Adrenal gland (tissue), 12 donors: ENCODE data around the gene ZNF844. TPM values are rescaled to one million over a fixed set of nuclear protein-coding genes. Genes with fewer than 3 reads are reported as not detected.

Experiments used
- DNase-seq, 7 donors: peaks; one replicate each; pipeline ENCODE4 v3.0.0-alpha.2; 2019 to 2020
- H3K27ac ChIP-seq, 5 donors: fragments of 200-600 bp; sonication (generic) in 4 of 5; 1 replicate in 3 of 5; 2 replicates in 2 of 5; pipeline versions ENCODE4 v1.5.1 to v1.8.0; 2016 to 2020; ENCODE audit warnings: mild to moderate bottlenecking in 1 of 5
- H3K27me3 ChIP-seq: fragments of 200-600 bp; 2 replicates; pipeline ENCODE4 v1.8.0; 2021
- H3K36me3 ChIP-seq, 2 donors: fragments of 200-600 bp; replicated peaks in 1 of 2; 1 replicate in 1 of 2; 2 replicates in 1 of 2; pipeline versions ENCODE4 v1.5.1 to v1.8.0; 2018 to 2022
- H3K4me1 ChIP-seq, 2 donors: fragments of 200-600 bp; replicated peaks in 1 of 2; 1 replicate in 1 of 2; 2 replicates in 1 of 2; pipeline versions ENCODE4 v1.5.1 to v1.8.0; 2018 to 2021
- H3K4me3 ChIP-seq, 4 donors: fragments of 200-600 bp; sonication (generic) in 3 of 4; one replicate each; pipeline ENCODE4 v1.5.1; 2016 to 2018
- H3K9me3 ChIP-seq, 3 donors: fragments of 200-600 bp; sonication (generic) in 1 of 3; replicated peaks in 1 of 3; 1 replicate in 2 of 3; 2 replicates in 1 of 3; pipeline versions ENCODE4 v1.5.1 to v1.8.0; 2016 to 2021
- POLR2A ChIP-seq, 2 donors: fragments of 450-650 bp; IDR thresholded peaks; one replicate each; pipeline ENCODE4 v1.6.1; 2017; ENCODE audit warnings: antibody characterized with exemption in 2 of 2, mild to moderate bottlenecking in 2 of 2, moderate library complexity in 1 of 2
- WGBS, 4 donors: extraction: QIAGEN DNeasy Blood & Tissue Kit in 2 of 4; methylation state at CpG; one replicate each; pipeline versions ENCODE4 v1.1.5 to v1.1.7; 2013 to 2017; 5-methylcytosine and 5-hydroxymethylcytosine counted together
- intact Hi-C, 2 donors: fragments of 100-400 bp; cut with DNase I; formaldehyde crosslinking; loops; one replicate each; pipeline versions ENCODE4 v1.14.1 to v1.15.0; 2022 to 2023
- polyA plus RNA-seq, 3 donors: library from polyadenylated mRNA; stranded (reverse); fragments of 200-250 nt in 2 of 3; fragments of 350-450 nt in 1 of 3; fragmentation: Illumina TruSeq in 1 of 3; extraction: RNeasy Lipid Tissue Mini Kit (QIAGEN cat#74804) in 1 of 3; gene quantifications; one replicate each; pipeline ENCODE4 v1.2.3, GENCODE V29; 2013 to 2014
- total RNA-seq, 9 donors: library from RNA; depleted of rRNA in 4 of 9; stranded (reverse); fragments of >200 nt in 4 of 9; fragments of 120-200 nt in 1 of 9; fragmentation: NEBNext Ultra II Directional in 1 of 9; extraction: Animal tissue kit (Norgen Biotek cat#: 25700) in 1 of 9; gene quantifications; one replicate each; pipeline versions ENCODE4 v1.1.0 to v1.2.4, GENCODE V29; 2013 to 2023
- TF ChIP-seq, protein P1 (sequence below), 6 experiments: fragments of 450-650 bp in 4 of 6; fragments of 200-600 bp in 2 of 6; sonication (generic) in 1 of 6; IDR thresholded peaks; 1 replicate in 5 of 6; 2 replicates in 1 of 6; pipeline versions ENCODE4 v1.5.1 to v1.8.0; 2016 to 2021; ENCODE audit warnings: antibody characterized with exemption in 6 of 6, mild to moderate bottlenecking in 2 of 6, moderate library complexity in 1 of 6
- donor health status: healthy with polysubstance abuse.
- donor health status: Bipolar disorder and iron deficiency.
- donor health status: DM: yes; HTN: yes; CAD: no.
- donor health status: DM: no; HTN: no; CAD: no.
- donor health status: DM: no; HTN: no; CAD: no.
- donor health status: DM: yes; HTN: yes; CAD: no.

Gene ZNF844
- total and polyA plus RNA-seq, 12 donors, result 1.2 to 14.4 (median 8.7) TPM

DNA sequence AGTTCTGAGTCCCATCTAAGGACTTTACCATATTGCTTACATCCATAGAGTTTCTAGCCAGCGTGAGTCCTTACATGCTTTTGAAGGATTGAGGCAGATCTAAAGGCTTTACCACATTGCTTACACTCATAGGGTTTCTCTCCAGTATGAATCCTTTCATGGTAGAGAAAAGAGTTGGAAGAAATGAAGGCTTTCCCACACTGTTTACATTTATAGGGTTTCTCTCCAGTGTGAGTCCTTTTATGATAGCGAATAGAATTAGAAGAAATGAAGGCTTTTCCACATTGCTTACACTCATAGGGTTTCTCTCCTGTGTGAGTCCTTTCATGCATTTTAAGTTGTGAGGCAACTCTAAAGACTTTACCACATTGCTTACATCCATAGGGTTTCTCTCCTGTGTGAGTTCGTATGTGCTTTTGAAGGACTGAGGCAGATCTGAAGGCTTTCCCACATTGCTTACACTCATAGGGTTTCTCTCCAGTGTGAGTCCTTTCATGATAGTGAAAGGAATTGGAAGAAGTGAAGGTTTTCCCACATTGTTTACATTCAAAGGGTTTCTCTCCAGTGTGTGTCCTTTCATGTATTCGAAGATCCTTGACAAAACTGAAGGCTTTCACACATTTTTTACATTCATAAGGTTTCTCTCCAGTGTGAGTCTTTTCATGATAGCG, 20.6 kb upstream of the ZNF844 start:
- Histone ChIP-seq H3K36me3 (no peaks in the 10 kb centered on the region), H3K4me1 (no peaks in the 10 kb centered on the region), H3K4me3 (no peak overlapping the region), H3K27me3 (no peaks in the 10 kb centered on the region), H3K27ac (no peak overlapping the region), H3K9me3 (peaks cover 0 to 27% (median 0%) of the 10 kb centered on the region in 3 donors)
- 91 to 98% (median 96%) methylated on average over 5 of the region's 5 CpGs for WGBS, 4 donors
- DNase-seq, result no peak
- intact Hi-C loops, result no loop called here
- no peak for TF ChIP-seq POLR2A (IDR thresholded peaks at IDR 0.05)
- TF ChIP-seq, protein P1, sequence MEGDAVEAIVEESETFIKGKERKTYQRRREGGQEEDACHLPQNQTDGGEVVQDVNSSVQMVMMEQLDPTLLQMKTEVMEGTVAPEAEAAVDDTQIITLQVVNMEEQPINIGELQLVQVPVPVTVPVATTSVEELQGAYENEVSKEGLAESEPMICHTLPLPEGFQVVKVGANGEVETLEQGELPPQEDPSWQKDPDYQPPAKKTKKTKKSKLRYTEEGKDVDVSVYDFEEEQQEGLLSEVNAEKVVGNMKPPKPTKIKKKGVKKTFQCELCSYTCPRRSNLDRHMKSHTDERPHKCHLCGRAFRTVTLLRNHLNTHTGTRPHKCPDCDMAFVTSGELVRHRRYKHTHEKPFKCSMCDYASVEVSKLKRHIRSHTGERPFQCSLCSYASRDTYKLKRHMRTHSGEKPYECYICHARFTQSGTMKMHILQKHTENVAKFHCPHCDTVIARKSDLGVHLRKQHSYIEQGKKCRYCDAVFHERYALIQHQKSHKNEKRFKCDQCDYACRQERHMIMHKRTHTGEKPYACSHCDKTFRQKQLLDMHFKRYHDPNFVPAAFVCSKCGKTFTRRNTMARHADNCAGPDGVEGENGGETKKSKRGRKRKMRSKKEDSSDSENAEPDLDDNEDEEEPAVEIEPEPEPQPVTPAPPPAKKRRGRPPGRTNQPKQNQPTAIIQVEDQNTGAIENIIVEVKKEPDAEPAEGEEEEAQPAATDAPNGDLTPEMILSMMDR (IDR thresholded peaks at IDR 0.05), result no peak

DNA sequence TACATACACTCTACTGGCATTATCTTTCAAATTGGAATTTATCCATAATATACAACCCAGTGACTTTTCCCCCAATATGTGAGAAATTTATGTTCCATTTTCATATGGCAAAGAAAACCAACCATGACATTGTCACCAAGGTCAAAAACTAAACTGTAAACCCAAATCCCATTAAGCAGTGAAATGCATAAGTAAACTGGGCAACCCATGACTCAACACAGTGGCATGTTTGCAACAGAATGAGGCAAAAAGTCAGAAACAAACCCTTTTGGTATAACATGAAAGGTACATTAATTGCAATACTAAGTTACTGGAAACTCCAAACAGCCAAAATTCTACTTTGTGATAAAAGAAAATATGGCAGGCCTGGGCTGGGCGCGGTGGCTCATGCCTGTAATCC, 16.7 kb upstream of the ZNF844 start:
- H3K4me3 ChIP-seq, result no peak overlapping the region
- no peak overlapping the region for H3K27ac ChIP-seq
- DNase-seq, result no peak
- H3K36me3 ChIP-seq, result no peaks in the 10 kb centered on the region
- intact Hi-C loops, result no loop called here
- 95 to 100% (median 98%) methylated on average over 2 of the region's 2 CpGs for WGBS, 4 donors
- no peaks in the 10 kb centered on the region for H3K27me3 ChIP-seq
- TF ChIP-seq POLR2A (IDR thresholded peaks at IDR 0.05), result no peak
- TF ChIP-seq, protein P1 (IDR thresholded peaks at IDR 0.05), result no peak
- H3K9me3 ChIP-seq, result peaks cover 0 to 27% (median 0%) of the 10 kb centered on the region in 3 donors
- peaks cover 0 to 10% of the 10 kb centered on the region in 2 donors for H3K4me1 ChIP-seq

DNA sequence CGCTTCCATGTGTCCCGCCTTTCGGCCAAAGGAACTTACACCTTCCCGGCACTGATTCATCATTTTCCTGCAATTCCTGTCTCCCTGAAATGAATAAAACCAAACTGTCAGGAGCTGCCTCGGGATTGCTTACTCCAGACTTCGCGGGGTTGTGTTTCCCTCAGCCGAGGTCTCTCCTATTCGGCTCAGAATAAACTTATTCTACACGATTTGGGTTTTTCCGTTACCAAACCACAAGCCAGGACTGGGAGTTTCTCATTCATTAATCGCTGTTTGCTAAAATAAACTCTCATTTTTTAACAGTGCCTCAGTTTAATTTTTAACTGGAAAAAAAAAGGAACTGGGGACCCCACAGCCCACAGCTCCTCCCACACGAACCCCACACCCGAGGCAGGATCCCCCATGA, 12.4 kb upstream of the ZNF844 start:
- Histone ChIP-seq H3K27ac (peak overlapping the region in 3 of 5 donors; percentile 53 to 79 (median 79)), H3K4me1 (peaks cover 0 to 13% of the 10 kb centered on the region in 2 donors), H3K36me3 (no peaks in the 10 kb centered on the region), H3K9me3 (no peaks in the 10 kb centered on the region), H3K27me3 (no peaks in the 10 kb centered on the region), H3K4me3 (peak overlapping the region in 2 of 4 donors; percentile 41 to 70)
- WGBS, 4 donors, result 1 to 2% (median 2%) methylated on average over 14 of the region's 14 CpGs
- intact Hi-C loops, result no loop called here
- TF ChIP-seq POLR2A (IDR thresholded peaks at IDR 0.05), result no peak
- TF ChIP-seq, protein P1 (IDR thresholded peaks at IDR 0.05), result no peak
- no peak for DNase-seq

DNA sequence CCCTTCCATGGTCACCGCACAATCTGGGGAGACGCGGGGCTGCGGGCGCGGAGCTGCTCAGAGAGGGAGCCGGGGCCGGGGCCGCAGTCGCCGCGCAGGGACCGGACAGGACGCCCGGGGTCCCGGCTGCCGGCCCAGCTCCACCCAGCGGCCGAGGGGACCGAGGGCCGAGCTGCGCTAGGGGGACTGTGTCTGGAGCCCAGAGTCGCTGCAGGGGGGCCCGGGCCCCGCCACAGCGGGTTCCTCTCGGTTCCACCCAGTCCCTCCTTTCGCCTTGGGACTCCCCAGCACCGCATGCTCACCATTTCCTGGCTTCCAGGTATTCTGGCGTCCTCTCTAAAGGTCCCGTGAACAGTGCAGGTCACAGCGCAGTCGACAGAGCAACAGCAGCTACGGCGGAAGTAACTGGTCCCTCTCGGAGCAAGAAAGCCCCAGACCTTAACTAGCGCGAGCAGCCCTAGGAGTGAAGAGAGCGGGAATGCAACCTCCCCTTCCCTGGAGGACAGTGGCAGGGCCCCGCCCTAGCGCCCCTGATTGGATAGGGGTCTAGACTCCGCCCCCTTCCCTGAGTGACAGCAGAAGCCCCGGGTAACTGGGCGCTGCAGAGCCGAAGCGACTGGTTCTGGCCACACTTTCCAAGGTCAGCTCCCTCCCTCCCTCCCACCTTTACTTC, 11.9 kb upstream of the ZNF844 start, which contains the start of gene ZNF878:
Gene ZNF878, minus strand, starts transcription at position 465 of the 673 bp plus-strand sequence. Its CDS starts 160 bp downstream, at position 305.
- H3K4me3 ChIP-seq, result peak within 1 kb of the TSS in 2 of 4 donors; percentile 41 to 70
- no peaks in the 10 kb centered on the region for H3K36me3 ChIP-seq
- peak within 1 kb of the TSS in 4 of 5 donors; percentile 53 to 79 (median 70) for H3K27ac ChIP-seq
- intact Hi-C loops, result no loop called here
- H3K27me3 ChIP-seq, result no peaks in the 10 kb centered on the region
- H3K9me3 ChIP-seq, result no peaks in the 10 kb centered on the region
- peak; percentile 90 to 96 (median 93) for DNase-seq
- 0 to 2% (median 0%) methylated on average over 9 to 46 of the region's 46 CpGs for WGBS, 4 donors
- H3K4me1 ChIP-seq, result peaks cover 0 to 13% of the 10 kb centered on the region in 2 donors
- TF ChIP-seq, protein P1 (IDR thresholded peaks at IDR 0.05), result no peak
- peak; percentile 51 to 94 for TF ChIP-seq POLR2A (IDR thresholded peaks at IDR 0.05)
